ENCODE data around the gene VAMP1.

The VAMP1 gene

GRCh38 chr12:6465467-6466183 lies 4.9 kb downstream of the VAMP1 start:
- H3K4me3 ChIP-seq (ENCODE audit: low read depth, low read length): no peak overlapping the region
- no peak overlapping the region for H2AFZ ChIP-seq
- TF ChIP-seq CTCF (IDR thresholded peaks at IDR 0.05): peak; percentile 95
- no peak overlapping the region for H3K27ac ChIP-seq
- H3K9me3 ChIP-seq (ENCODE audit: control insufficient read depth, low read length): no peaks in the 10 kb centered on the region
- no peaks in the 10 kb centered on the region for H3K36me3 ChIP-seq (ENCODE audit: control insufficient read depth, insufficient read depth, low read length)
- no peak overlapping the region for H3K9ac ChIP-seq
- no peaks in the 10 kb centered on the region for H3K27me3 ChIP-seq (ENCODE audit: control insufficient read depth, insufficient read depth, low read length)
- H3K4me1 ChIP-seq: peaks cover 10% of the 10 kb centered on the region
- H3K79me2 ChIP-seq: no peaks in the 10 kb centered on the region
- no peak overlapping the region for H3K4me2 ChIP-seq (ENCODE audit: low read length)

GRCh38 chr12:6464531-6464930 lies 5.9 kb downstream of the VAMP1 start:
- Histone ChIP-seq H3K4me3 (ENCODE audit: low read depth, low read length) (no peak overlapping the region), H3K36me3 (ENCODE audit: control insufficient read depth, insufficient read depth, low read length) (no peaks in the 10 kb centered on the region), H3K4me1 (peaks cover 6% of the 10 kb centered on the region), H3K27ac (no peak overlapping the region), H3K9ac (no peak overlapping the region), H3K4me2 (ENCODE audit: low read length) (no peak overlapping the region), H3K79me2 (no peaks in the 10 kb centered on the region), H3K9me3 (ENCODE audit: control insufficient read depth, low read length) (no peaks in the 10 kb centered on the region), H3K27me3 (ENCODE audit: control insufficient read depth, insufficient read depth, low read length) (no peaks in the 10 kb centered on the region), H2AFZ (no peak overlapping the region)
- TF ChIP-seq CTCF (IDR thresholded peaks at IDR 0.05): no peak

GRCh38 chr12:6463858-6464257 lies 6.6 kb downstream of the VAMP1 start:
- H3K79me2 ChIP-seq: no peaks in the 10 kb centered on the region
- no peak for TF ChIP-seq CTCF (IDR thresholded peaks at IDR 0.05)
- H3K27me3 ChIP-seq (ENCODE audit: control insufficient read depth, insufficient read depth, low read length): no peaks in the 10 kb centered on the region
- no peak overlapping the region for H3K4me3 ChIP-seq (ENCODE audit: low read depth, low read length)
- no peak overlapping the region for H3K4me2 ChIP-seq (ENCODE audit: low read length)
- no peak overlapping the region for H3K27ac ChIP-seq
- no peaks in the 10 kb centered on the region for H3K9me3 ChIP-seq (ENCODE audit: control insufficient read depth, low read length)
- H2AFZ ChIP-seq: no peak overlapping the region
- no peaks in the 10 kb centered on the region for H3K4me1 ChIP-seq
- no peaks in the 10 kb centered on the region for H3K36me3 ChIP-seq (ENCODE audit: control insufficient read depth, insufficient read depth, low read length)
- no peak overlapping the region for H3K9ac ChIP-seq

GRCh38 chr12:6463216-6463615 lies 7.3 kb downstream of the VAMP1 start:
- Histone ChIP-seq H3K9ac (no peak overlapping the region), H3K4me3 (ENCODE audit: low read depth, low read length) (no peak overlapping the region), H3K4me2 (ENCODE audit: low read length) (no peak overlapping the region), H3K9me3 (ENCODE audit: control insufficient read depth, low read length) (no peaks in the 10 kb centered on the region), H3K79me2 (no peaks in the 10 kb centered on the region), H3K27me3 (ENCODE audit: control insufficient read depth, insufficient read depth, low read length) (no peaks in the 10 kb centered on the region), H3K27ac (no peak overlapping the region), H2AFZ (no peak overlapping the region), H3K4me1 (no peaks in the 10 kb centered on the region), H3K36me3 (ENCODE audit: control insufficient read depth, insufficient read depth, low read length) (no peaks in the 10 kb centered on the region)
- no peak for TF ChIP-seq CTCF (IDR thresholded peaks at IDR 0.05)

Measured in parathyroid adenoma (tissue), 2 donors.